HG03442 (cell line): ENCODE measurements around the gene CCNK.

Source experiments
- ATAC-seq: cut with Tn5 transposase; IDR thresholded peaks from one replicate; pipeline ENCODE4 v1.9.1; 2021; ENCODE audit warnings: mild to moderate bottlenecking, moderate library complexity; ENCODE audit not compliant: unreplicated experiment

The CCNK gene

DNA sequence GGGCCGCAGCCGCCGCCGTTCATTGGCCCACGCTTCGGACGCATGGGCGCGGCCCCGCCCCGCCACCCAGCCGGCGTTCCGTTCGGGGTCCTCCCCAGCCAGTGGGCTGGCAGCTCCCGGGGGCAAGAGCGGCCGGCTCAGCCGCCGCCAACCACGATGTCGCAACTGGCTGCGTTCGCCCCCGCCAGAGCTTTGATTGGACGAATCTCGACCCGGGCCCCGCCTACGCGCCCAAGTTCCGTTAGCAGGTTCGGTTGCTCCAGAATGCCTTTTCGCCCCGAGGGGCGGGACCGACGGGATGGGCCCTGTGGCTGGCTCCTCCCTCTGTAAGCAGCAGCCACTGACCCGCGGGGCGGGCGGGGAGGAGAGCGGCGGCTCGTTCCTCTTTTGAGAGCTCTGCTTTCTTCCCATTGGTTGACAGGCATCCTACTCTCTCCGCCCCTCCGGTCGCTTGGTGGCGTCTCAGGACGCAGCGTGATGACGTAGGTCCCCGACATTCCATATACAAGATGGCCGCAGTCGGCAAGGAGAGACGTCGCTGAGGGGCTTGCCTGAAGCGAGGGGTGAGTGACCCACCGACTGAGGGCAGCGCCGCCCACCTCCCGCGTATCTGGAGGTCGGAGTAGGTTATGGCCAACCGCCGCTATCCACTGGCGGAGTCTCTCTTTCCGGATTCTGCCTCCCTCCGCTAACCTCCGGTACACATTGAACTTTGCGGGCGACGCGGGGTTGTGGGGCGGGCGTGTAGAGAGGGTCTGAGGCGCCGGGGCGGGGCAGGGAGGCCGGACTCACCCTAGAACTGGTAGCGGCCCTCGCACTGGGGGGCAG, at the start of gene CCNK:
Gene CCNK (plus strand): TSS at position 493 of the 828 bp plus-strand sequence. CDS start 11,269 bp downstream, outside the sequence.
- peak; percentile 85 for ATAC-seq

DNA sequence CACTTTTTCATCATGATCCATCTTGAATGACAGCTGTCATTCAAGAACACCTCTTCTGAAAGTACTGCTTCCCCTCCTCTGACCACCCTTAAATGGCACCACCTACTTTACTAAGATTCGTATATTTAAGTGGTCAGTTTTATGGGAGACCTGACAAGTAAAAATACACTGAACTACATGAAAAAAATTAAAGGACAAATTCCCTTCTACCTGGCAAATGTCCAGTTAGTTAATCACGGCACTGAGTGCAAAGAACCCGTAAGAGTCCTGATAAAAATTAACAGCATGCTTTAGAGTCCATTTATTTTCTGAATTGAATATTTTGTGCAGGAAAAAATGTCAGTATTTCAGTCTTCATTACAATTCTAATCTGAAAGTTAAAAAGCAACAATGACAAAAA, 49.2 kb upstream of the CCNK start:
- no peak for ATAC-seq

GRCh38 chr14:99432485-99432884, 48.7 kb upstream of the CCNK start:
- ATAC-seq = no peak

- ATAC-seq = no peak
Observed at GRCh38 chr14:99435327-99435726, 45.9 kb upstream of the CCNK start.

DNA sequence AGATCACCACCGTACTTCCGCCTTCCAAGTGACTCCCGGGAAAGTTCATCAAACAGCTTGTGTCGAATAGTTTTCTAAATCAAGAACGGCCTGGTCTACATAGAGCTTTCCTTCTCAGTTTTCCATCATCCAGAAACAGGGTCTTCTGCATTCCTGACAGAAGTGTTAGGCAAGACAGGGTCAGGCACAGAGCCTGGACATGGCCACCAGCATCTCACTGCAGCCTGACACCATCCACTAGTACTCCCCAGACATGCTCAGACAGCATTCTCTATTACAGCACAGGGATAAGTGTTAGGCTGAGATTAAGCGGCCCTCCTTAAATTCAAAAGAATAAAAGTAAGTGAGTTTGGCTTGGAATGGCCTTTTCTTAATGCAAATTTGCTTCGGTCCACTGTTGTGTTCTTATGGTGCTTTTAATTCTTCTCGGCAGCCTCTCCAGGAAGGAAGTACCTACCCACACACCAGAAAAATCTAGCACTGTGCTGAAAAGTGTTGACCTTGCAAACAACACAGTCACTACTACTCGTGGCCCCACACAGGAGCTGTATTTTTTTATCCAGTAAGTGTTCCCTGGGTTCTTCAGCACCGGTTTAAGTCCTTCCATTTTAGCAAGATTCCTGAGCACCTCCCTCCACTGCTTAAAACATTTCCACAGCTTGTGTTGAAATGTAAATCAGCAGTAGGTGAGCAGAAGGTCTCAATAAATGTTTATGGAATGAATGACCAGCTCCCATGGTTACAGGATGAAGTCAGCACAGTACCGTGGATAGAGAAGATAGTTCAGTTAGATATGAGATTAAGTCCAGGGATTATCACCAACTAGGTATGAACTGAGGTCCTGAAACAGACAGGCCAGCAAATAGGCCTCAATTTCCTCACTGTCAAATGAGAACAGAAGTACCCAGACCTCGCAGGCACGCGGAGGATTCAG, 44.7 kb upstream of the CCNK start:
- peak; percentile 39 for ATAC-seq

DNA sequence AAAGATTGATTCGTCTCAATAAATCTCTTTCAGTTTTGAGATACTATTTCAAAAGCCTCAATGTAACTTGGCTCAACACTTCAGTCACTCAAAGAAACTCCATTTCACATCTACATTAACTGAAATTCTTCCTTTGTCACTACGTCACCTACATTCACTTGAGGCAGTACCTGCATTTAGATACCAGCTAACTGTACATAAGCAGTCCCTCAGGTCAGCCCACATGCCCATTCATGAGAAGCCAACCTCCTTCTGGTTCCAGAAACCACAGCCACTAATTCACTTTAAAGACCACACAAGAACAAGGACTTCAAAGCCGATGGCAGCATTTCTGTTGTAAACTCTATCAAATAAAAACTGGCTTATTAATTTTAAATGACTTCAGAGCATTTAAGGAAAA, 43.5 kb upstream of the CCNK start:
- no peak for ATAC-seq

DNA sequence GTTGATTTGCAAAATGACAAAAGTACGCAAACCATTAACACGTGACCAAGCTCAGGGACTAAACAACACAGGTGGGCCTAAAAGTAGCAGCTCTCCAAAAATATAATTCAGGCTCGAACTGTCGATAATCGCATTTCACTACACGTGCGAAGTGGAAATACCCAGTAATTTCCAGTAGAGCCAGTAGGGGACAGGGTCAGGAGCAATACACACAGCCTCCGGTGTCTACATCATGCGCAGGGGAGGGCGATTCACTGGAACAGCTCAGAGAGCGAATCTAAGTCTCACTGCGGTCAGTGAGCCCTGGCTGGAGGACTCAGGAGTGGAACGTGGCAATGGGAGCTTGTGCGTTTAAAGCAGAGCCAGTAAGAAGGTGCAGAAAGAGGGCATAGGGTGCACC, 40.9 kb upstream of the CCNK start:
- no peak for ATAC-seq

DNA sequence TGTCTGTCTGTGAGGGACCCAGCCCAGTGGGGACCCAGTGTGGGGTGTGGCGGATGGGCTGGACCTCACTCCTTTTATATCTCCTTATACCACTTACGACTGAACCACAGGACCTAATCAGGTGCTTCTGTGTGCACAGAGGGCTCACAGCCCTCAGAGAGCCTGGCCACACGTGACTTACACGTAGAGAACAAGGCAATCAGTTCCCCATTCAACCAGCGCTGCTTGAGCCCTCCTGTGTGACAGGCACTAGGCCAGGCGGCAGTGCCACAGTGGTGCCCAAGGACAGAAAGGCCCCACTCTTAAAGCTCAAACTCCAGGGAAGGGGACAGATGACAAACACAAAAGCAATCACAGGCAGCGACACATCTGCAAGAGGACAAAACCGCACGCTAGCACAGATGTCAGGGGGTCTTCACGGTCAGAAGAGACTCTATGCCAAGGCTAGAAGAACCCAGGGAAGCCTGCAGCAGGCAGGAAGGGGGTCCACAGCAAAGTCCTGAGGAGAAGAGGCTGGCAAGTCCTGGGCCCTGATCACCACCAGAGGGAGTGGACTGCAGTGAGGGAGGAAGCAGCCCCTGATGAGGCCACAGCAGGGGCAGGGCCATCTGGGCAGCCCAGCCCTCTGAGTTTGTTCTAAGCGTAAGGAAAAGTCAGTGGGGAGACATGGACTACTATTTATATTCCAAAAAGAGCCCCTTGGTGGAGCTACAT, 39.9 kb upstream of the CCNK start:
- no peak for ATAC-seq

- no peak for ATAC-seq
Observed at GRCh38 chr14:99441918-99442317, 39.3 kb upstream of the CCNK start.

DNA sequence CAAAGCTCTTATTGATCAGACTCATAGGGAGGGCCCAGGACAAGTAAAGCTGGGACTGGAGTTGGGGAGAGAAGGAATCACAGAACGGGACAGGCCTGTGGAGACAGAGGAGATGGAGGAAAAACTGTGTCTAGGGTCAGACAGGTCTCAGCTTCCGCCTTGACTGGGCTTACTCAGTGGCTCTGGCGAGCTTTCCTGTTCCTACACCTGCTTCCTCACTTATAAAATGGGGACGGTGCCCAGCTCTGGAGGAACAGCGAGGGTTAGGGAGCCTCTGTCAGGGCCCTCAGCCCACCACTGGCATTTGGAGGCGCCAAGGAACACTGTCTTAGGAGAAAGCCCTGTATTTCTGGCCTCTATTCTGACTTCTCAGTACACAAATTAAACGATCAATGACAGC, 35.3 kb upstream of the CCNK start:
- no peak for ATAC-seq

DNA sequence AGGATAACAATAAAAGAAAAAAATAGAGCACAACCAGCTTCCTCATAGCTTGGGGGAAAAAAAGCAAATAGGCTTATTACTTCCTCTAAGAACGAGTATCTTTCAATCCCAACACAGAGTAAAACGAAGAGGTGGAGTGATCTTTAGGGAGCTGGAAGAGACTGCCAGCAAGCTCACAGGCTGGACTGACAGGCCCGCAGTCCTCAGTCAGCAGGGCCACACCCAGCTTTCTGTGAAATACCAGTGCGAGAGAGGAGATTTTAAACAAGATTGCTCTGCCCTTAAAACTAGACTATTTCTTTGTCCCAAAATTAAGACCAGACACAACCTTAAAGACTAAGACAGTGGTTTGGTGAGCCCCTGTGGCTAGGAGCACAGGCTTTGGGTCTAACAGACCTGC, 33.5 kb upstream of the CCNK start:
- no peak for ATAC-seq

- no peak for ATAC-seq
Observed at GRCh38 chr14:99450266-99450665, 30.9 kb upstream of the CCNK start.

DNA sequence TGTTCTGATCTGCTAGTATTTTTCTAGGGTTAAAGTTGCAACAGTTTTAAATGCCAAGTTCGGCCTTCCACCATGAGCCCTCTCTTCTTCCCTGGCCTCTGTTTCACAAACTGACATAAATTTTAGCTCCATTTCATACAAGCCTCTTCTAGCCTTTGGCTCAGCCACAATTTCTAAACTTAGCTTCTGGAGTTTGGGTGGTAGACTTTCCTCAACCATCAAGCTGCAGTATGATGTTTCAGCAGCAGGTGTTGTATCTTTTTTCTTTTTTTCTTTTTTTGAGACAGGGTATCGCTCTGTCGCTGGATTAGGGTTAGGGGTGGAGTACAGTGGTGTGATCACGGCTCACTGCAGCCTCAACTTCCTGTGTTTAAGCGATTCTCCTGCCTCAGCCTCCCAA, 30.0 kb upstream of the CCNK start:
- no peak for ATAC-seq

- ATAC-seq = no peak
Observed at GRCh38 chr14:99452968-99453367, 28.2 kb upstream of the CCNK start.

GRCh38 chr14:99454246-99454645, 27.0 kb upstream of the CCNK start:
- no peak for ATAC-seq

GRCh38 chr14:99459481-99460100, 21.6 kb upstream of the CCNK start:
- no peak for ATAC-seq

DNA sequence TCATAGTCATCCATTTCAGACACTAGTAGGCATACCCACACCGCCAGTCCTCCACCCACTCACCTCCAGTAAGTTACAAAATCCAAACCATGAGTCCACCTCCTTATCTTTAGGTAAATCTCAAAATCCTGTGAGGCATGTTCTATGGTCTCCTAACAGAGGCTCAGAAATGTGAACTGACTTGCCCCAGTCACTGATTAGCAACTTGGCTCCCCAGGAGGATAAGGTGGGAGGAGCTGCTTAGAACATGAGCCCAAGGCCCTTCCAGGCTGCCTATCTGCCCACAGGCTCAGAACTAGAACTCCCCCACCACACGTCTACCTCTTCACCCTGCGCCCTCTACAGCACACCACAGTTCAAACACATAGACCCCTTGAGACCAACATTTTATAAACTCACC, 20.4 kb upstream of the CCNK start:
- no peak for ATAC-seq

DNA sequence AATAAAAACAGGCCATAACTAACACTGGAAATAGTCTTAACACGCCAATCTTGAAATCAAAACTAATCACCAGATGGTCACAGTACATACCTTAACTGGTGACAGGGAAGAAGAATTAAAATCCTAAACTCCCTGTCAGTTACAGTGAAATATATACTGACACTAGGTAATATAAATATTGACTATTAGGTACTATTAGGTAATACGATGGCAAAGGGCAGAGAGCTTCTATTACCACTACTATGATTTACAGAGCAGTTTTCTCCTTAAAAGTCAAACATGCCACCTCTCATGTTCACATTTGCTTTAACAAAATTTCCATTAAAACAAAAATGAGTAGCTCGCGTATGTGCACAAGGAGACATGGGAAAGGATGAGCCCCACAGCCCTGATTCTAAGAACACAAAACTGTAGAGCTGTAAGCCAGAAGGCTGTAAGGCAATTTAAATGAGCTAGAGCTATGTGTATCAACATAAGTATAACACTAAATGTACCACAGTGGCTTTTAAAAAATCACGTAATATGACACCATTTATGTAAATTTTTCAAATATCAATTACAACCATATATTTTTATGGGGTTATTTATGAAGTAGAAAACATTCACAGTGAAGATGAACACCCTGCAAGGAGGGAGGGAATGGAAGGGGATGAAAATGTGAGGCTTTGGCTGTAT, 19.7 kb upstream of the CCNK start:
- no peak for ATAC-seq

- ATAC-seq = no peak
Observed at GRCh38 chr14:99462210-99462609, 19.0 kb upstream of the CCNK start.

DNA sequence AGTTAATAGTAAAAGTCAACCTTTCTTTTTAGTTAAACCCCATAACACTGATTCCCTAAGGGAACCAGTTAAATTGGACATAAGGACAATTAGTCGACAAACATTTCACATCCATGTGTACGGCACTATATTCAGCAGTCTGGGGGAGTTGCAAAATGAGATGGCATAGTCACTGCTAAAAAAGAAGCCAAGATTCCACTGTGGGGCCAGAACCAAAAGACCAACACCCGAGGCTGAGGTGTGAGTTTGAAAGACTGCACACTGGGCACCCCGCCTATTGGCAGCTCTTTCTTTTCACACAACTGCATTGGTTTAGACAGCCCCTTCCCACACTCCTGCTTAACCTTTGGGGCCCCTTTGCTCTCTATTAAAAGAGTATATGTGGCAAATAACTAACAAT, 17.2 kb upstream of the CCNK start:
- no peak for ATAC-seq
